ENCODE data around the gene PALLD. TPM values are rescaled to one million over a fixed set of nuclear protein-coding genes. Genes with fewer than 3 reads are reported as not detected.

PALLD gene
- total RNA-seq, 1 donor from 2014 or later = 396 TPM

GRCh38 chr4:168917138-168917779 lies 420.4 kb downstream of the PALLD start:
- no peak for DNase-seq (ENCODE audit: extremely low spot score, unreplicated experiment)
- H3K27me3 Mint-ChIP-seq (ENCODE audit: unreplicated experiment) = no peaks in the 10 kb centered on the region
- peak; percentile 65 for TF ChIP-seq CTCF (IDR thresholded peaks at IDR 0.05)
- no peak overlapping the region for H3K4me3 Mint-ChIP-seq (ENCODE audit: unreplicated experiment)
- H3K4me1 Mint-ChIP-seq (ENCODE audit: unreplicated experiment) = peaks cover 3% of the 10 kb centered on the region
- H3K36me3 Mint-ChIP-seq (ENCODE audit: unreplicated experiment) = peaks cover 49% of the 10 kb centered on the region
- no peaks in the 10 kb centered on the region for H3K9me3 Mint-ChIP-seq (ENCODE audit: unreplicated experiment)
- H3K27ac Mint-ChIP-seq (ENCODE audit: unreplicated experiment) = peak overlapping the region; percentile 66

- TF ChIP-seq CTCF (IDR thresholded peaks at IDR 0.05) = no peak
- H3K9me3 Mint-ChIP-seq (ENCODE audit: unreplicated experiment) = no peaks in the 10 kb centered on the region
- DNase-seq (ENCODE audit: extremely low spot score, unreplicated experiment) = no peak
- H3K4me1 Mint-ChIP-seq (ENCODE audit: unreplicated experiment) = peaks cover 5% of the 10 kb centered on the region
- no peak overlapping the region for H3K4me3 Mint-ChIP-seq (ENCODE audit: unreplicated experiment)
- peaks cover 54% of the 10 kb centered on the region for H3K36me3 Mint-ChIP-seq (ENCODE audit: unreplicated experiment)
- peak overlapping the region; percentile 60 for H3K27ac Mint-ChIP-seq (ENCODE audit: unreplicated experiment)
- H3K27me3 Mint-ChIP-seq (ENCODE audit: unreplicated experiment) = no peaks in the 10 kb centered on the region
Measured at GRCh38 chr4:168919706-168920324, 423.0 kb downstream of the PALLD start.

GRCh38 chr4:168920441-168921065 lies 423.7 kb downstream of the PALLD start:
- H3K27ac Mint-ChIP-seq (ENCODE audit: unreplicated experiment) = peak overlapping the region; percentile 60
- no peak for DNase-seq (ENCODE audit: extremely low spot score, unreplicated experiment)
- peaks cover 5% of the 10 kb centered on the region for H3K4me1 Mint-ChIP-seq (ENCODE audit: unreplicated experiment)
- no peak overlapping the region for H3K4me3 Mint-ChIP-seq (ENCODE audit: unreplicated experiment)
- no peak for TF ChIP-seq CTCF (IDR thresholded peaks at IDR 0.05)
- H3K36me3 Mint-ChIP-seq (ENCODE audit: unreplicated experiment) = peaks cover 56% of the 10 kb centered on the region
- no peaks in the 10 kb centered on the region for H3K27me3 Mint-ChIP-seq (ENCODE audit: unreplicated experiment)
- H3K9me3 Mint-ChIP-seq (ENCODE audit: unreplicated experiment) = no peaks in the 10 kb centered on the region

GRCh38 chr4:168923526-168924194 lies 426.8 kb downstream of the PALLD start:
- Mint-ChIP-seq H3K36me3 (ENCODE audit: unreplicated experiment) (peaks cover 69% of the 10 kb centered on the region), H3K4me3 (ENCODE audit: unreplicated experiment) (no peak overlapping the region), H3K27ac (ENCODE audit: unreplicated experiment) (peak overlapping the region; percentile 74), H3K4me1 (ENCODE audit: unreplicated experiment) (peaks cover 2% of the 10 kb centered on the region), H3K27me3 (ENCODE audit: unreplicated experiment) (no peaks in the 10 kb centered on the region), H3K9me3 (ENCODE audit: unreplicated experiment) (no peaks in the 10 kb centered on the region)
- peak; percentile 85 for TF ChIP-seq CTCF (IDR thresholded peaks at IDR 0.05)
- DNase-seq (ENCODE audit: extremely low spot score, unreplicated experiment) = no peak

- no peak overlapping the region for H3K27ac Mint-ChIP-seq (ENCODE audit: unreplicated experiment)
- peaks cover 2% of the 10 kb centered on the region for H3K4me1 Mint-ChIP-seq (ENCODE audit: unreplicated experiment)
- no peak for DNase-seq (ENCODE audit: extremely low spot score, unreplicated experiment)
- no peaks in the 10 kb centered on the region for H3K9me3 Mint-ChIP-seq (ENCODE audit: unreplicated experiment)
- no peak overlapping the region for H3K4me3 Mint-ChIP-seq (ENCODE audit: unreplicated experiment)
- TF ChIP-seq CTCF (IDR thresholded peaks at IDR 0.05) = no peak
- no peaks in the 10 kb centered on the region for H3K27me3 Mint-ChIP-seq (ENCODE audit: unreplicated experiment)
- peaks cover 72% of the 10 kb centered on the region for H3K36me3 Mint-ChIP-seq (ENCODE audit: unreplicated experiment)
Measured at GRCh38 chr4:168924667-168925066, 427.8 kb downstream of the PALLD start.

All from osteocyte (in vitro differentiated cells).